ENCODE data around the gene ERC1.

GRCh38 chr12:1320021-1320420, 329.0 kb downstream of the ERC1 start:
- TF ChIP-seq CHD1 (IDR thresholded peaks at IDR 0.05; ENCODE audit: low read depth, low read length) (no peak), USF2 (IDR thresholded peaks at IDR 0.05; ENCODE audit: low read depth, low read length) (no peak), CTCF (conservative IDR thresholded peaks at IDR 0.05; ENCODE audit: low read depth, low read length) (no peak), MAZ (IDR thresholded peaks at IDR 0.05; ENCODE audit: borderline replicate concordance, low read depth, low read length) (no peak), FOS (IDR thresholded peaks at IDR 0.05; ENCODE audit: low read depth, low read length) (no peak), SMC3 (IDR thresholded peaks at IDR 0.05; ENCODE audit: low read depth, low read length) (no peak), POLR2A (IDR thresholded peaks at IDR 0.05; ENCODE audit: low read depth, low read length) (no peak), RFX5 (IDR thresholded peaks at IDR 0.05; ENCODE audit: low read depth, low read length) (no peak), RAD21 (IDR thresholded peaks at IDR 0.05; ENCODE audit: low read length) (no peak), ELK1 (IDR thresholded peaks at IDR 0.05; ENCODE audit: borderline replicate concordance, low read depth, low read length) (no peak), MXI1 (IDR thresholded peaks at IDR 0.05; ENCODE audit: borderline replicate concordance, low read depth, low read length) (no peak)
